Measurements from ENCODE around the gene RHBDF2. TPM values are rescaled to one million over a fixed set of nuclear protein-coding genes. Genes with fewer than 3 reads are reported as not detected.

RHBDF2 gene
- total RNA-seq (2022) (17.5 and 33.4 TPM in 2 replicates), Bru-seq, nascent RNA (percentile 47 among the genes with signal in this experiment), BruChase-seq, experiment 1, labeled RNA remaining after a 6-hour chase (percentile 49 among the genes with signal in this experiment), BruChase-seq, experiment 2, labeled RNA remaining after a 2-hour chase (percentile 51 among the genes with signal in this experiment)
- long read RNA-seq, partial matches to known transcripts: 6 of 108 reads
- long read RNA-seq, other reads (novel, unspliced or antisense): 101 of 108 reads

GRCh38 chr17:76501018-76501826 lies at the start of gene RHBDF2:
RHBDF2 (minus strand) TSS chr17:76501423; CDS start chr17:76481524, 19,899 bp downstream.
- H3K27me3 Mint-ChIP-seq (ENCODE audit: insufficient read depth, unreplicated experiment): no peaks in the 10 kb centered on the region
- H3K4me3 Mint-ChIP-seq (ENCODE audit: unreplicated experiment): peak within 1 kb of the TSS; percentile 80
- H3K9me3 Mint-ChIP-seq (ENCODE audit: unreplicated experiment): no peaks in the 10 kb centered on the region
- no peak for TF ChIP-seq CTCF (IDR thresholded peaks at IDR 0.05; ENCODE audit: unreplicated experiment)
- no TSS peak for BruUV-seq (replicated peaks)
- peaks cover 5% of the 10 kb centered on the region for H3K36me3 Mint-ChIP-seq (ENCODE audit: insufficient read depth, unreplicated experiment)
- intact Hi-C loops (cut with micrococcal nuclease): no loop called here
- POLR2A ChIA-PET: interaction anchor here (0.5 to 5.7 kb wide), 17 partner anchors 10 to 520 kb away, joined by 3 to 53 read pairs (median 4); partner anchors contain the start of genes AANAT, JMJD6, METTL23 and MFSD11
- CTCF ChIA-PET: interaction anchor here (0.8 to 11.5 kb wide), 6 partner anchors 10 to 93 kb away, joined by 3 to 134 read pairs (median 8); partner anchors contain the start of gene AANAT
- peaks cover 30% of the 10 kb centered on the region for H3K4me1 Mint-ChIP-seq (ENCODE audit: insufficient read depth, unreplicated experiment)
- peak within 1 kb of the TSS; percentile 90 for H3K27ac Mint-ChIP-seq (ENCODE audit: low read depth, unreplicated experiment)
- DNase-seq (ENCODE audit: unreplicated experiment): peak; percentile 84

DNA sequence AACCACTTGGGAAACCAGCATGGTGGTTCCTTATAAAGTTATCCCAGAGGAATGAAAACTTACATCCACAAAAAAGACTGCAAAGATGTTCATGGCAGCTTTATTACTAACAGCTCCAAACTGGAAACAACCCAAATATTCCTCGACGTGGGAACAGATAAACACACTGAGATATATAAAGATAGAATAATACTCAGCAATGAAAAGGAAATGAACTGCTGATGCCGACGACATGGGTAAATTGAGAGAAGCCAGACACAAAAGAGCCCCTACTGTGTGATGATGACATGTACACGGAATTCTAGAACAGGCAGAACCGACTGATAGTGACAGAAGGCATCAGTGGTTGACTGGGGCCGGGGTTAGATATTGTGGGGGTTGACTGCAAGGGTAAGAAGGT lies 48.3 kb upstream of the RHBDF2 start:
- ChIA-PET POLR2A (interaction anchor here (0.8 to 4.5 kb wide), 11 partner anchors 8 to 176 kb away, joined by 3 to 30 read pairs (median 4); partner anchors contain the start of gene ST6GALNAC2), CTCF (interaction anchor here (0.7 to 2.9 kb wide), 6 partner anchors 10 to 75 kb away, joined by 3 to 14 read pairs (median 5); no protein-coding TSS in a partner anchor)
- H3K4me1 Mint-ChIP-seq (ENCODE audit: insufficient read depth, unreplicated experiment): peaks cover 11% of the 10 kb centered on the region
- no peaks in the 10 kb centered on the region for H3K9me3 Mint-ChIP-seq (ENCODE audit: unreplicated experiment)
- H3K36me3 Mint-ChIP-seq (ENCODE audit: insufficient read depth, unreplicated experiment): no peaks in the 10 kb centered on the region
- H3K4me3 Mint-ChIP-seq (ENCODE audit: unreplicated experiment): peak overlapping the region; percentile 30
- peak overlapping the region; percentile 68 for H3K27ac Mint-ChIP-seq (ENCODE audit: low read depth, unreplicated experiment)
- TF ChIP-seq CTCF (IDR thresholded peaks at IDR 0.05; ENCODE audit: unreplicated experiment): no peak
- intact Hi-C loops (cut with micrococcal nuclease): no loop called here
- no peak for DNase-seq (ENCODE audit: unreplicated experiment)
- H3K27me3 Mint-ChIP-seq (ENCODE audit: insufficient read depth, unreplicated experiment): peaks cover 3% of the 10 kb centered on the region
- no TSS peak for BruUV-seq (replicated peaks)

- no peaks in the 10 kb centered on the region for H3K36me3 Mint-ChIP-seq (ENCODE audit: insufficient read depth, unreplicated experiment)
- BruUV-seq (replicated peaks): no TSS peak
- peaks cover 10% of the 10 kb centered on the region for H3K4me1 Mint-ChIP-seq (ENCODE audit: insufficient read depth, unreplicated experiment)
- no peak for DNase-seq (ENCODE audit: unreplicated experiment)
- POLR2A ChIA-PET: interaction anchor here (0.8 to 4.5 kb wide), 11 partner anchors 9 to 177 kb away, joined by 3 to 30 read pairs (median 4); partner anchors contain the start of gene ST6GALNAC2
- CTCF ChIA-PET: interaction anchor here (0.6 to 2.1 kb wide), 5 partner anchors 11 to 75 kb away, joined by 3 to 14 read pairs (median 4); no protein-coding TSS in a partner anchor
- no peak overlapping the region for H3K4me3 Mint-ChIP-seq (ENCODE audit: unreplicated experiment)
- H3K9me3 Mint-ChIP-seq (ENCODE audit: unreplicated experiment): no peaks in the 10 kb centered on the region
- TF ChIP-seq CTCF (IDR thresholded peaks at IDR 0.05; ENCODE audit: unreplicated experiment): no peak
- no peak overlapping the region for H3K27ac Mint-ChIP-seq (ENCODE audit: low read depth, unreplicated experiment)
- intact Hi-C loops (cut with micrococcal nuclease): no loop called here
- peaks cover 7% of the 10 kb centered on the region for H3K27me3 Mint-ChIP-seq (ENCODE audit: insufficient read depth, unreplicated experiment)
Observed at GRCh38 chr17:76549215-76549518, 47.9 kb upstream of the RHBDF2 start.
